Skin epidermis (tissue), 12 donors: ENCODE results near the gene RELT.
A peak's percentile ranks its signal among the peaks of the same experiment; 100 is the strongest.
"Not testable (repeated sequence)": the region's sequence is repeated elsewhere in the genome, so short reads cannot be mapped to it uniquely, and the experiment has no call there.

Experiments used
- H3K27ac ChIP-seq, 21 experiments: fragments of 200-600 bp; sonication (generic) in 11 of 21; one replicate each; pipeline ENCODE4 v1.5.0; 2020; ENCODE audit warnings: mild to moderate bottlenecking in 3 of 21, inconsistent platforms in 2 of 21, moderate library complexity in 2 of 21
- H3K4me3 ChIP-seq, 7 experiments: fragments of 200-600 bp; sonication (generic) in 2 of 7; one replicate each; pipeline ENCODE4 v1.5.0; 2020; ENCODE audit warnings: inconsistent platforms in 2 of 7, mild to moderate bottlenecking in 2 of 7, moderate library complexity in 1 of 7

Gene RELT

GRCh38 chr11:73416786-73417185, 40.6 kb downstream of the RELT start:
- H3K27ac ChIP-seq, result peak overlapping the region in 8 of 21 experiments; percentile 33 to 79 (median 56)
- H3K4me3 ChIP-seq, result no peak overlapping the region

- no peak overlapping the region for H3K4me3 ChIP-seq
- H3K27ac ChIP-seq, result no peak overlapping the region
These were observed 43.9 kb downstream of the RELT start for GRCh38 chr11:73420136-73420535.

GRCh38 chr11:73422886-73423285, 46.7 kb downstream of the RELT start:
- H3K27ac ChIP-seq, result no peak overlapping the region

GRCh38 chr11:73423506-73423905, 47.3 kb downstream of the RELT start:
- Histone ChIP-seq H3K4me3 (no peak overlapping the region), H3K27ac (peak overlapping the region in 1 of 21 experiments; percentile 6)

More at GRCh38 chr11:73422886-73423285, 46.7 kb downstream of the RELT start:
- no peak overlapping the region for H3K4me3 ChIP-seq

- H3K27ac ChIP-seq, result peak overlapping the region in 5 of 21 experiments; percentile 26 to 61 (median 31)
These were observed 48.9 kb downstream of the RELT start for GRCh38 chr11:73425108-73425507.

GRCh38 chr11:73426219-73426850, 50.1 kb downstream of the RELT start:
- Histone ChIP-seq H3K27ac (peak overlapping the region in 3 of 21 experiments; percentile 13 to 61 (median 30)), H3K4me3 (no peak overlapping the region)

More at GRCh38 chr11:73425108-73425507, 48.9 kb downstream of the RELT start:
- H3K4me3 ChIP-seq, result no peak overlapping the region

- no peak overlapping the region for H3K4me3 ChIP-seq
- H3K27ac ChIP-seq, result no peak overlapping the region
These were observed 52.0 kb downstream of the RELT start for GRCh38 chr11:73428227-73428626.

GRCh38 chr11:73428699-73429098, 52.5 kb downstream of the RELT start:
- Histone ChIP-seq H3K4me3 (no peak overlapping the region), H3K27ac (no peak overlapping the region)

- no peak overlapping the region for H3K4me3 ChIP-seq
- no peak overlapping the region for H3K27ac ChIP-seq
These were observed 53.0 kb downstream of the RELT start for GRCh38 chr11:73429121-73429750.

GRCh38 chr11:73430326-73430725, 54.1 kb downstream of the RELT start:
- Histone ChIP-seq H3K27ac (no peak overlapping the region), H3K4me3 (no peak overlapping the region)

- Histone ChIP-seq H3K4me3 (no peak overlapping the region), H3K27ac (no peak overlapping the region)
These were observed 55.2 kb downstream of the RELT start for GRCh38 chr11:73431396-73431795.

- H3K27ac ChIP-seq, H3K4me3 ChIP-seq: not testable (repeated sequence)
These were observed 60.7 kb downstream of the RELT start for GRCh38 chr11:73436859-73437258.

- no peak overlapping the region for H3K27ac ChIP-seq
- no peak overlapping the region for H3K4me3 ChIP-seq
These were observed 63.0 kb downstream of the RELT start for GRCh38 chr11:73439002-73439843.

GRCh38 chr11:73445980-73446379, 69.8 kb downstream of the RELT start:
- Histone ChIP-seq H3K4me3 (no peak overlapping the region), H3K27ac (no peak overlapping the region)

GRCh38 chr11:73446766-73447165, 70.6 kb downstream of the RELT start:
- Histone ChIP-seq H3K4me3 (no peak overlapping the region), H3K27ac (no peak overlapping the region)
